Measurements from ENCODE around the gene RABGAP1L.
"Not testable (repeated sequence)": the region's sequence is repeated elsewhere in the genome, so short reads cannot be mapped to it uniquely, and the experiment has no call there.

RABGAP1L gene

DNA sequence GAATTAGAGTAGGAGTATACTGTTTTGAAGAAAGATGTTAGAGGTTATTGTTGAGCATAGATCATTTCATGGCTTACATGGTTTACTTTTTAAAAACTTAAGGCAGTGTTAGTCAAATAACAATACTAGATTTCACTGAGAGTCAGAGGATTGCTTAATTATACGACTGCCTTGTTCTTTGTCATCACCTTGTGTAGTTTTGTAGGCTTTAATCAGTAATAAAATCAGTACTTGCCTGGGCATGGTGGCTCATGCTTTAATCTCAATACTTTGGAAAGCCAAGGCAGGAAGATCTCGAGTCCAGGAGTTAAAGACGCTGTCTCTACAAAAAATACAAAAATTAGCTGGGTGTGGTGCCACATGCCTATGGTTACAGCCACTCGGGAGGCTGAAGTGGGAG is 247.1 kb downstream of the RABGAP1L start:
- Histone ChIP-seq H3K4me3 (ENCODE audit: extremely low read depth, insufficient read depth, low read length, poor library complexity, severe bottlenecking) (no peak overlapping the region), H3K36me3 (ENCODE audit: control insufficient read depth, insufficient read depth, low read length) (no peaks in the 10 kb centered on the region), H3K9me3 (ENCODE audit: control insufficient read depth, low read length) (no peaks in the 10 kb centered on the region), H3K27ac (ENCODE audit: low read depth, low read length, severe bottlenecking) (no peak overlapping the region), H3K4me1 (ENCODE audit: control insufficient read depth, insufficient read depth, low read length, poor library complexity, severe bottlenecking) (no peaks in the 10 kb centered on the region)
- WGBS, 2 experiments (ENCODE audit: insufficient coverage in 2 of 2) = 72 to 80% methylated on average over 2 to 4 of the region's 4 CpGs

DNA sequence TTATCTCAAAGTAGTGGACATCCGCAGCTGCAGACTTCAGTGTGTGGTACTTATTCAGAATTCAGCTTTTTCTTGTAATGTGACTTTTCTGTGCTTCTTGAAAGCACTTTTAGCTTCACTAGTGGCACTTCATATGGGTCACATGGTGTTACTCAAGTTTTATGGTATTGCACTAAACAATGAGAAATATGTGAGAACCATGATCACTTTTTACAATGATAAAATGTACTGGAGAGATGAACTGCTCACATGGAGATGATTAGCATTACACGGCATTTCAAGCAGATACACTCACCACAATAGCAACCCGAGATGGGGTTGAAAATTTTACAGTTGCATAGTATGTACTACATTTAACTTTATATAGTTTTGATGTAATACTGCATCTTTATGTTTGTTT is 248.3 kb downstream of the RABGAP1L start:
- Histone ChIP-seq H3K27ac (ENCODE audit: low read depth, low read length, severe bottlenecking) (no peak overlapping the region), H3K36me3 (ENCODE audit: control insufficient read depth, insufficient read depth, low read length) (no peaks in the 10 kb centered on the region), H3K4me1 (ENCODE audit: control insufficient read depth, insufficient read depth, low read length, poor library complexity, severe bottlenecking) (no peaks in the 10 kb centered on the region), H3K4me3 (ENCODE audit: extremely low read depth, insufficient read depth, low read length, poor library complexity, severe bottlenecking) (no peak overlapping the region), H3K9me3 (ENCODE audit: control insufficient read depth, low read length) (no peaks in the 10 kb centered on the region)
- no CpG with 5 or more reads among the region's 3 CpGs for WGBS, 2 experiments (ENCODE audit: insufficient coverage in 2 of 2)

DNA sequence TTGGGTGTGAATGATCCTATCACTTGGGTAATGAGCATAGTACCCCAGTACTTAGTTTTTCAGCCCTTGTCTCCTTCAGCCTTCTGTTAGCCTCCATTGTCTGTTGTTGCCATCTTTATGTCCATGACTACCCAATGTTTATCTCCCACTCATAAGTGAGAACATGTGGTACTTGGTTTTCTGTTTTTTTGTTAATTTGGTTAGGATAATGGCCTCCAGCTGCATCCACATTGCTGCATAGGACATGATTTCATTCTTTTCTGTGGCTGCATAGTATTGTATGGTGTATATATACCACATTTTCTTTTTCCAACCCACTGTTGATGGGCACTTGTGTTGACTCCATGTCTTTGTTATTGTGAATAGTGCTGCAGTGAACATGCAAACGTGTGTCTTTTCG is 248.8 kb downstream of the RABGAP1L start:
- Histone ChIP-seq H3K4me1 (ENCODE audit: control insufficient read depth, insufficient read depth, low read length, poor library complexity, severe bottlenecking) (no peaks in the 10 kb centered on the region), H3K4me3 (ENCODE audit: extremely low read depth, insufficient read depth, low read length, poor library complexity, severe bottlenecking) (no peak overlapping the region), H3K27ac (ENCODE audit: low read depth, low read length, severe bottlenecking) (no peak overlapping the region), H3K36me3 (ENCODE audit: control insufficient read depth, insufficient read depth, low read length) (no peaks in the 10 kb centered on the region), H3K9me3 (ENCODE audit: control insufficient read depth, low read length) (no peaks in the 10 kb centered on the region)
- WGBS, 2 experiments (ENCODE audit: insufficient coverage in 2 of 2) = 73% methylated on average over 2 of the region's 2 CpGs; no CpG with 5 or more reads in 1 of the 2 experiments

DNA sequence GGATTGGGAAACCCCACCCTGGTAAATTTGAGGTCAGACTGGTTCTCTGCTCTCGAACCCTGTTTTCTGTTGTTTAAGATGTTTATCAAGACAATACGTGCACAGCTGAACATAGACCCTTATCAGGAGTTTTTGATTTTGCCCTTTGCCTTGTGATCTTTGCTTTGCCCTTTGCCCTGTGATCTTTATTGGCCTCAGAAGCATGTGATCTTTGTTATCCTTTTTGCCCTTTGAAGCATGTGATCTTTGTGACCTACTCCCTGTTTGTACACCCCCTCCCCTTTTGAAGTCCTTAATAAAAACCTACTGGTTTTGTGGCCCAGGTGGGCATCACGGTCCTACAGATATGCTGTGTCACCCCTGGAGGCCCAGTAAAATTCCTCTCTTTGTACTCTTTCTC is 250.5 kb downstream of the RABGAP1L start:
- WGBS, 2 experiments (ENCODE audit: insufficient coverage in 2 of 2) = 75 to 89% methylated on average over 1 of the region's 3 CpGs
- H3K9me3 ChIP-seq (ENCODE audit: control insufficient read depth, low read length); H3K4me3 ChIP-seq (ENCODE audit: extremely low read depth, insufficient read depth, low read length, poor library complexity, severe bottlenecking); H3K27ac ChIP-seq (ENCODE audit: low read depth, low read length, severe bottlenecking); H3K36me3 ChIP-seq (ENCODE audit: control insufficient read depth, insufficient read depth, low read length); H3K4me1 ChIP-seq (ENCODE audit: control insufficient read depth, insufficient read depth, low read length, poor library complexity, severe bottlenecking): not testable (repeated sequence)

DNA sequence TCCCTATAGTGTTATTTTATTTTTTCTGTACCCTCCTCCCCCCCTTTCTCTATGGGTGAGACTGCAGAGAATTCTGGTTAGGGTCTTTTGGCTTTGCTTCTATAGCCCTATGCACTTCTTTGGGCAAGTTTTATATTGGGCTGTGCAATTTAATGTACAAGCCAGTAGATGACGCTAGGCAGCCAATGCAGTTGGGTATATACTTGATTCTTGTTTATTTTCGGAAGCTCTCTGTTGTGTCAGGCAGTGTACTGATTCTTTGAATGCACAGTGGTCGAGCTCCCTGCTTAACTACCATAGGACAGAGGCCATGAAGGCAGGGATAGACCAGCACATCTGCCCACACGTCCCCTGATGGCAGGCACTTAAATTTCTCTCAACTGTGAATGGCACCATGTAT is 254.3 kb downstream of the RABGAP1L start:
- 74 to 89% methylated on average over 3 of the region's 4 CpGs for WGBS, 2 experiments (ENCODE audit: insufficient coverage in 2 of 2)
- no peak overlapping the region for H3K4me3 ChIP-seq (ENCODE audit: extremely low read depth, insufficient read depth, low read length, poor library complexity, severe bottlenecking)

DNA sequence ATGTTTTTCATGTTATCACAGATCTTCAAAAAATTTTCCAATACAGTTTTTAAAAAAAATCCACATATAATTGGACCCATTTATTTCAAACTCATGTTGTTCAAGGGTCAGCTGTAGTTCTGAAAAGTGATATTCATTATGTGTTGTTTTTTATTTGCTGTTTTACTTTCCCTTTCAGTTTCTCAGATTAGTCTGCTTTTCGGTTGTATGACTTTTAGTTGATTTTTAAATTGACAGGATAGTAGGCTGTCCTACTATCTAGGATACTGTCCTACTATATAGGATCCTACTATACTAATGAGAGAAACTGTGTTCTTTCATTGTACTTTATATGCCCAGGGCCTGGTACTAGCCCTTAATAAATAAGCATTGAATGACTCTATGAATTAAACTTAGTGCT is 254.9 kb downstream of the RABGAP1L start:
- no CpG with 5 or more reads among the region's 1 CpG for WGBS, 2 experiments (ENCODE audit: insufficient coverage in 2 of 2)
- Histone ChIP-seq H3K9me3 (ENCODE audit: control insufficient read depth, low read length) (no peaks in the 10 kb centered on the region), H3K4me1 (ENCODE audit: control insufficient read depth, insufficient read depth, low read length, poor library complexity, severe bottlenecking) (no peaks in the 10 kb centered on the region), H3K27ac (ENCODE audit: low read depth, low read length, severe bottlenecking) (no peak overlapping the region), H3K4me3 (ENCODE audit: extremely low read depth, insufficient read depth, low read length, poor library complexity, severe bottlenecking) (no peak overlapping the region), H3K36me3 (ENCODE audit: control insufficient read depth, insufficient read depth, low read length) (no peaks in the 10 kb centered on the region)

More for the DNA sequence above, 254.3 kb downstream of the RABGAP1L start:
- Histone ChIP-seq H3K27ac (ENCODE audit: low read depth, low read length, severe bottlenecking) (no peak overlapping the region), H3K4me1 (ENCODE audit: control insufficient read depth, insufficient read depth, low read length, poor library complexity, severe bottlenecking) (no peaks in the 10 kb centered on the region), H3K36me3 (ENCODE audit: control insufficient read depth, insufficient read depth, low read length) (no peaks in the 10 kb centered on the region), H3K9me3 (ENCODE audit: control insufficient read depth, low read length) (no peaks in the 10 kb centered on the region)

DNA sequence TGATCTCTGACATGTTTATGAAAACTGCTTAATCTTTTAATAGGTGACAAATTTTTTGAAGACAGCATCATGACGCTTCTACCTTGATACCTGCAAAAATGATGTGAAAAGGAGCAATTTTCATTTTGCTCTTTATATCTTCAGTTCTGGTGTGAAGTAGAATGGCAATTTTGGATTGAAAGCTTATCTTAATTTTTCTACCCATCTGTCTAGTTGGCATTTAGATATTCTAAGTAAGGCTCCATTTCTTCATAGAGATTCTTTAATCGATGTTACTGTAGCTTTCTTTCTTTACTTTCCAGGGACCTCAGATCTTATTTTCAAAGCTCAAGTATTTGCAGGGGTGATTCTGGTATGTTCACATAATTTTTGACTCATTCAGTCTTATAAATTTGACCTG is 256.2 kb downstream of the RABGAP1L start:
- no peaks in the 10 kb centered on the region for H3K4me1 ChIP-seq (ENCODE audit: control insufficient read depth, insufficient read depth, low read length, poor library complexity, severe bottlenecking)
- no peaks in the 10 kb centered on the region for H3K36me3 ChIP-seq (ENCODE audit: control insufficient read depth, insufficient read depth, low read length)
- no peaks in the 10 kb centered on the region for H3K9me3 ChIP-seq (ENCODE audit: control insufficient read depth, low read length)
- 60% methylated on average over 1 of the region's 2 CpGs; no CpG with 5 or more reads in 1 of the 2 experiments for whole genome bisulfite sequencing, 2 experiments (ENCODE audit: insufficient coverage in 2 of 2)
- H3K4me3 ChIP-seq (ENCODE audit: extremely low read depth, insufficient read depth, low read length, poor library complexity, severe bottlenecking) = no peak overlapping the region
- no peak overlapping the region for H3K27ac ChIP-seq (ENCODE audit: low read depth, low read length, severe bottlenecking)

DNA sequence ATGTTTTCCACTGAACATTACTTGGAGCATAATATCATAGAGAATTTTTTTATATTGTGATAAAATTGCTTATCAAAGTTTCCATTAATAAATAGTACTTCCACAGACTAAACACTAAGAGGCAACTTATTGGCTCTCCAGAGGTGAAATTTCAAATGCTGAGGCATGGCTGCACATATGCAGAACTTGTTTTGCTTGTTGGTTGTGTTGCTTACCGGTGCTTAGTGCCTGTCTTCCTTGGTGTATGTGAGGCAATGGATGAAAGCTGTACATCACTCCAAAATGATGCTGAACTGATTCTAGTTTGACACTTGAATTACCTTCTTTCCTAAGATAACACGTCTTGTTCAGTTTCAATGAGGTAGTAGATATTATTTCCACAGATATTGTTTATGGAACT is 258.6 kb downstream of the RABGAP1L start:
- H3K9me3 ChIP-seq (ENCODE audit: control insufficient read depth, low read length) = no peaks in the 10 kb centered on the region
- no peak overlapping the region for H3K4me3 ChIP-seq (ENCODE audit: extremely low read depth, insufficient read depth, low read length, poor library complexity, severe bottlenecking)
- WGBS, 2 experiments (ENCODE audit: insufficient coverage in 2 of 2) = 100% methylated on average over 1 of the region's 2 CpGs; no CpG with 5 or more reads in 1 of the 2 experiments
- H3K4me1 ChIP-seq (ENCODE audit: control insufficient read depth, insufficient read depth, low read length, poor library complexity, severe bottlenecking) = no peaks in the 10 kb centered on the region
- H3K27ac ChIP-seq (ENCODE audit: low read depth, low read length, severe bottlenecking) = no peak overlapping the region
- H3K36me3 ChIP-seq (ENCODE audit: control insufficient read depth, insufficient read depth, low read length) = no peaks in the 10 kb centered on the region

DNA sequence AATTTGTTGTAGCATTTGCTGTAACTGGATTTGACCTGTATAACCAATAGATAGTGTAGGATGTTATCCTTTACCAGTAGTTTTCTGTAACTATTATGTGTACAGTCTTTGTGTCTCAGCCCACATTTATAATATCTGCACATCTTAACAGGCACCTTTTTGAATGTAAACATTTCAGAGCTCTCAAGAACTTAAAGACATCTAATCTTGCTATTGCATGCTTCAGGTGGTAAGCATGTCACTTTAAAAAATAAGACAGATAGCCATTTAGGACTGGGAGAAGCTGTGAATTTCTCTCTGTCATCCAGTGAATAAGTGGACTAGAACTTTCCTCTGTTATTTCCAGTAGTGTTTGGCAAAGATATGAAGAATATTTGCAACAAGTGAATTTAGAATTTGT is 265.8 kb downstream of the RABGAP1L start:
- Histone ChIP-seq H3K36me3 (ENCODE audit: control insufficient read depth, insufficient read depth, low read length) (no peaks in the 10 kb centered on the region), H3K27ac (ENCODE audit: low read depth, low read length, severe bottlenecking) (no peak overlapping the region), H3K4me1 (ENCODE audit: control insufficient read depth, insufficient read depth, low read length, poor library complexity, severe bottlenecking) (no peaks in the 10 kb centered on the region), H3K9me3 (ENCODE audit: control insufficient read depth, low read length) (no peaks in the 10 kb centered on the region), H3K4me3 (ENCODE audit: extremely low read depth, insufficient read depth, low read length, poor library complexity, severe bottlenecking) (no peak overlapping the region)

DNA sequence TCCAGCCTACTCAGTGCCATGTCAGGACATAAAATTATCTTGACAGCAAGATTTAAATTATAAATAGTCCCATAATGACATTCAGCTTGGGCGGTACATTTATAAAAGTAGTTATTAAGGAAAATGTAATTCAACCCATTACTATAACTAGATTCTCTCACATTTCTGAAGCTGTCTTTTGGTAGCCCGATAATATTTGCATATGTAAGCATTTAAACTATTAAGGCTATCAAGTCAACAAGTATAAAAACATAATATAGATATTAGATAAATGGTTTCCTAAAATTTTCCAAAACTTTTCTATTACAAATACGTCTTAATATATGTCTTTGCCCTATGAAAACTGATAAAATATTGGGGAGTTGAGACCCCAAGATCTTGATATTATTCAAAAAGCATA is 266.8 kb downstream of the RABGAP1L start:
- H3K27ac ChIP-seq (ENCODE audit: low read depth, low read length, severe bottlenecking) = no peak overlapping the region
- H3K9me3 ChIP-seq (ENCODE audit: control insufficient read depth, low read length) = no peaks in the 10 kb centered on the region
- no peaks in the 10 kb centered on the region for H3K36me3 ChIP-seq (ENCODE audit: control insufficient read depth, insufficient read depth, low read length)
- H3K4me1 ChIP-seq (ENCODE audit: control insufficient read depth, insufficient read depth, low read length, poor library complexity, severe bottlenecking) = no peaks in the 10 kb centered on the region
- no peak overlapping the region for H3K4me3 ChIP-seq (ENCODE audit: extremely low read depth, insufficient read depth, low read length, poor library complexity, severe bottlenecking)
- no CpG with 5 or more reads among the region's 3 CpGs for WGBS, 2 experiments (ENCODE audit: insufficient coverage in 2 of 2)

DNA sequence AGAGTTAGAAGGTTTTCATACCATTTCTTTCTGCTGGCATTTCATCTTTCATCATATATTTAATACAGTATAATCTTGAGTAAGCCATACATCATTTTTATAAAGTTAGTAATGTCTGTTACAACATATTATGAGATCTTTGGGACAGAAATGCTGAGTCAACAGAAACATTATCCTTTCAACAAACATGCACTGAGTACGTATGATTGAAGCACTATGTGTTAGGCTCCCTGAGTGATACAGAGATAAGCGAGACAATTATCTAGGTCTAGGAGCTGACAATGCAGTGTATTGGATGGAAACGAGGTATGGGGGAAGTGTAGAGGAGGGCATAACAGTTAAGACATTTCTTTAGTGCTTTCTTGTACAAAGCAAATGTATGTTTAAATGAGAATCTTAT is 268.7 kb downstream of the RABGAP1L start:
- H3K9me3 ChIP-seq (ENCODE audit: control insufficient read depth, low read length) = no peaks in the 10 kb centered on the region
- no peaks in the 10 kb centered on the region for H3K4me1 ChIP-seq (ENCODE audit: control insufficient read depth, insufficient read depth, low read length, poor library complexity, severe bottlenecking)
- WGBS, 2 experiments (ENCODE audit: insufficient coverage in 2 of 2) = 83 to 86% methylated on average over 1 to 2 of the region's 3 CpGs
- H3K36me3 ChIP-seq (ENCODE audit: control insufficient read depth, insufficient read depth, low read length) = no peaks in the 10 kb centered on the region
- no peak overlapping the region for H3K27ac ChIP-seq (ENCODE audit: low read depth, low read length, severe bottlenecking)
- H3K4me3 ChIP-seq (ENCODE audit: extremely low read depth, insufficient read depth, low read length, poor library complexity, severe bottlenecking) = no peak overlapping the region

DNA sequence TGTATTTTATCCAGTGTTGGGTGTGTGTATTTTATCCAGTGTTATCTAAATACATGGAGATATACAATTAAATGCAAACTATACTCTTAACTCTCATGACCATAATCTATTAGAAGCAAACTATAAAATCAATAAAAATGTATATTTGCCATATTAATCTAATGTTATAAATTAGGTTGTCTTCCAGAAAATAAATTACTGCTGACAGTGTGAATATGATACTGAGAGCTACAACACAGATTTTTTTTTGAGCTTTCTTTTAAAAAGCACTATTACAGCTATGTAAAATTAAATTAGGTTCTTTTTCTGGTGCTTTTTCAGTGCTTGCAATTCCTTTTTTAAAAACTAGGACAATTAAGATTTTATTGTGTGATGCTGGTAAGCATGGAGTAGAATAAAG is 269.4 kb downstream of the RABGAP1L start:
- H3K4me3 ChIP-seq (ENCODE audit: extremely low read depth, insufficient read depth, low read length, poor library complexity, severe bottlenecking) = no peak overlapping the region
- no peaks in the 10 kb centered on the region for H3K36me3 ChIP-seq (ENCODE audit: control insufficient read depth, insufficient read depth, low read length)
- H3K9me3 ChIP-seq (ENCODE audit: control insufficient read depth, low read length) = no peaks in the 10 kb centered on the region
- H3K4me1 ChIP-seq (ENCODE audit: control insufficient read depth, insufficient read depth, low read length, poor library complexity, severe bottlenecking) = no peaks in the 10 kb centered on the region
- no peak overlapping the region for H3K27ac ChIP-seq (ENCODE audit: low read depth, low read length, severe bottlenecking)
